ENCODE measurements around the gene MAGI2. TPM values are rescaled to one million over a fixed set of nuclear protein-coding genes. Genes with fewer than 3 reads are reported as not detected.

The MAGI2 gene
- total RNA-seq, 1 donor from 2014 or later: 5.4 TPM

DNA sequence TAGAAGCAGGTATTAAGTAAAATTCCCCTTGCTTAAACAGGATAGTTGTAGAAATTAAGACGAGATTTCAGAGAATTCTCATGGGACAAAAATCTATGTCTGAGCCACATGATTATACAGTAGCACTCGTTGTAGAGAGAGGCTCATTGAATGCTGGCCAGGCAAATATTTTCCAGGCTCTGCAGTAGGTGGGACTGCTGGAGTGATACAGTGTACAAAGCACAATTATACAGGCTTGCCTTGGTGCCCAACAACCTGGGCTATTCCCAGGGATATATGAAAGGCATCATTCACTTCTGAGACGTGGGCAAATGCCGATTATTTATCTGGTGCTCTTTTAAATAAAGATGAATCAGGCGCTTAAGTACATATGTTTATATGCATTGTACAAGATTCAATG is 1274.3 kb downstream of the MAGI2 start:
- H3K4me1 ChIP-seq (ENCODE audit: insufficient read depth, low read length): no peaks in the 10 kb centered on the region
- H2AFZ ChIP-seq (ENCODE audit: low read depth, low read length): no peak overlapping the region
- no peak overlapping the region for H3K4me3 Mint-ChIP-seq (ENCODE audit: unreplicated experiment)
- H3K4me1 Mint-ChIP-seq (ENCODE audit: low read depth, unreplicated experiment): peaks cover 13% of the 10 kb centered on the region
- H3K27me3 ChIP-seq (ENCODE audit: insufficient read depth, low read length): no peaks in the 10 kb centered on the region
- H3K36me3 Mint-ChIP-seq (ENCODE audit: low read depth, unreplicated experiment): no peaks in the 10 kb centered on the region
- no peak for TF ChIP-seq CTCF (IDR thresholded peaks at IDR 0.05; ENCODE audit: insufficient read depth, low read depth, low read length)
- no peak for TF ChIP-seq EZH2 (IDR thresholded peaks at IDR 0.05; ENCODE audit: insufficient read depth, low read length)
- H4K20me1 ChIP-seq (ENCODE audit: insufficient read depth, low read length): no peaks in the 10 kb centered on the region
- no peaks in the 10 kb centered on the region for H3K9me3 Mint-ChIP-seq (ENCODE audit: unreplicated experiment)
- no peaks in the 10 kb centered on the region for H3K36me3 ChIP-seq (ENCODE audit: insufficient read depth, low read length)
- no peaks in the 10 kb centered on the region for H3K27me3 Mint-ChIP-seq (ENCODE audit: low read depth, unreplicated experiment)
- no peaks in the 10 kb centered on the region for H3K79me2 ChIP-seq (ENCODE audit: insufficient read depth, low read length)
- no peak for FAIRE-seq
- H3K27ac Mint-ChIP-seq (ENCODE audit: unreplicated experiment): no peak overlapping the region
- no peak for DNase-seq (ENCODE audit: low read depth)
- no peak overlapping the region for H3K4me2 ChIP-seq (ENCODE audit: low read length)
- no peak overlapping the region for H3K27ac ChIP-seq (ENCODE audit: low read depth, low read length)
- H3K9me3 ChIP-seq (ENCODE audit: insufficient read depth, low read depth, low read length): no peaks in the 10 kb centered on the region
- H3K4me3 ChIP-seq (ENCODE audit: insufficient read depth, low read depth, low read length): no peak overlapping the region
- no peak overlapping the region for H3K9ac ChIP-seq (ENCODE audit: low read length)

DNA sequence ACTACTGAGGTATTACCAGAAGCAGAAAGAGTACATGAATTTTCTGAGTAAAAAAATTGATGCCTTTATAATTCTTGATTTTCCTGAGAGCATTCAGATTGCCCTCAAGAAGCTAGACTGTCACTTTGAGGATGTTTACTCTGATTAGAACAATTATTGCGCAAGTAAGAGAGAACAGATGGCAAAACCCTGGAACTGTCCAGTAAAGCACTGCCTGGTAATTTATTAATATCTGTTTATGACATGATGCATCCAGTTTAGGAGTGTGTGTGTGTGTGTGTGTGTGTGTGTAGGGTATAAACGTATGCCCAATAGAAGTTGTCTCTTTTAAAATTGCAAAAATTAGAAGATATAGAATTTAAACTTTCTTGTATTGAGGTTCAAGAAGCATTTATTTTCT is 1275.1 kb downstream of the MAGI2 start:
- no peak for FAIRE-seq
- Mint-ChIP-seq H3K27me3 (ENCODE audit: low read depth, unreplicated experiment) (no peaks in the 10 kb centered on the region), H3K4me3 (ENCODE audit: unreplicated experiment) (no peak overlapping the region), H3K9me3 (ENCODE audit: unreplicated experiment) (no peaks in the 10 kb centered on the region), H3K4me1 (ENCODE audit: low read depth, unreplicated experiment) (peaks cover 13% of the 10 kb centered on the region), H3K36me3 (ENCODE audit: low read depth, unreplicated experiment) (no peaks in the 10 kb centered on the region), H3K27ac (ENCODE audit: unreplicated experiment) (no peak overlapping the region)
- no peak overlapping the region for H3K27ac ChIP-seq (ENCODE audit: low read depth, low read length)
- H3K36me3 ChIP-seq (ENCODE audit: insufficient read depth, low read length): no peaks in the 10 kb centered on the region
- H3K9ac ChIP-seq (ENCODE audit: low read length): no peak overlapping the region
- H2AFZ ChIP-seq (ENCODE audit: low read depth, low read length): no peak overlapping the region
- TF ChIP-seq CTCF (IDR thresholded peaks at IDR 0.05; ENCODE audit: insufficient read depth, low read depth, low read length) (no peak), EZH2 (IDR thresholded peaks at IDR 0.05; ENCODE audit: insufficient read depth, low read length) (no peak)
- H3K79me2 ChIP-seq (ENCODE audit: insufficient read depth, low read length): no peaks in the 10 kb centered on the region
- no peak for DNase-seq (ENCODE audit: low read depth)
- no peaks in the 10 kb centered on the region for H3K27me3 ChIP-seq (ENCODE audit: insufficient read depth, low read length)
- no peaks in the 10 kb centered on the region for H3K9me3 ChIP-seq (ENCODE audit: insufficient read depth, low read depth, low read length)
- H4K20me1 ChIP-seq (ENCODE audit: insufficient read depth, low read length): no peaks in the 10 kb centered on the region
- no peaks in the 10 kb centered on the region for H3K4me1 ChIP-seq (ENCODE audit: insufficient read depth, low read length)
- no peak overlapping the region for H3K4me2 ChIP-seq (ENCODE audit: low read length)
- H3K4me3 ChIP-seq (ENCODE audit: insufficient read depth, low read depth, low read length): no peak overlapping the region

- H3K9me3 Mint-ChIP-seq (ENCODE audit: unreplicated experiment): no peaks in the 10 kb centered on the region
- H3K4me2 ChIP-seq (ENCODE audit: low read length): no peak overlapping the region
- no peak overlapping the region for H3K4me3 Mint-ChIP-seq (ENCODE audit: unreplicated experiment)
- no peak overlapping the region for H3K27ac Mint-ChIP-seq (ENCODE audit: unreplicated experiment)
- H3K9me3 ChIP-seq (ENCODE audit: insufficient read depth, low read depth, low read length): no peaks in the 10 kb centered on the region
- TF ChIP-seq CTCF (IDR thresholded peaks at IDR 0.05; ENCODE audit: insufficient read depth, low read depth, low read length): no peak
- TF ChIP-seq EZH2 (IDR thresholded peaks at IDR 0.05; ENCODE audit: insufficient read depth, low read length): no peak
- peaks cover 7% of the 10 kb centered on the region for H3K4me1 Mint-ChIP-seq (ENCODE audit: low read depth, unreplicated experiment)
- no peaks in the 10 kb centered on the region for H3K27me3 ChIP-seq (ENCODE audit: insufficient read depth, low read length)
- no peaks in the 10 kb centered on the region for H3K36me3 Mint-ChIP-seq (ENCODE audit: low read depth, unreplicated experiment)
- peak; percentile 69 for DNase-seq (ENCODE audit: low read depth)
- H3K27ac ChIP-seq (ENCODE audit: low read depth, low read length): no peak overlapping the region
- H3K4me3 ChIP-seq (ENCODE audit: insufficient read depth, low read depth, low read length): no peak overlapping the region
- H2AFZ ChIP-seq (ENCODE audit: low read depth, low read length): no peak overlapping the region
- H3K4me1 ChIP-seq (ENCODE audit: insufficient read depth, low read length): no peaks in the 10 kb centered on the region
- H3K9ac ChIP-seq (ENCODE audit: low read length): no peak overlapping the region
- H3K36me3 ChIP-seq (ENCODE audit: insufficient read depth, low read length): no peaks in the 10 kb centered on the region
- H3K27me3 Mint-ChIP-seq (ENCODE audit: low read depth, unreplicated experiment): no peaks in the 10 kb centered on the region
- no peaks in the 10 kb centered on the region for H3K79me2 ChIP-seq (ENCODE audit: insufficient read depth, low read length)
- H4K20me1 ChIP-seq (ENCODE audit: insufficient read depth, low read length): no peaks in the 10 kb centered on the region
- no peak for FAIRE-seq
Observed at GRCh38 chr7:78176171-78176570, 1277.3 kb downstream of the MAGI2 start.

Data from astrocyte (in vitro differentiated cells and primary cell).